SK-N-SH treated with all-trans-retinoic acid at 6 μM for 48 hours (cell line): ENCODE results near the gene ORAI2.

ENCODE experiments used
- ATAC-seq: fragments of 200-7000 bp; cut with Tn5 transposase; 3 replicates; pipeline ENCODE4 v1.9.1; 2020; ENCODE audit warnings: mild to moderate bottlenecking, moderate library complexity
- ARNTL ChIP-seq: fragments of 450-650 bp; formaldehyde crosslinking; IDR thresholded peaks from 2 replicates; pipeline ENCODE4 v1.5.0; 2020; ENCODE audit warnings: low read depth, mild to moderate bottlenecking, moderate library complexity, borderline replicate concordance
- BACH2 ChIP-seq: fragments of 250-450 bp; sonication (Bioruptor Pico); IDR thresholded peaks from 2 replicates; pipeline ENCODE4 v1.9.0; 2021; ENCODE audit warnings: mild to moderate bottlenecking, borderline replicate concordance
- ESRRG ChIP-seq: fragments of 250-450 bp; sonication (Bioruptor Pico); IDR thresholded peaks from 2 replicates; pipeline ENCODE4 v1.6.1; 2021; ENCODE audit warnings: mild to moderate bottlenecking
- GLIS3 ChIP-seq: fragments of 250-450 bp; sonication (Bioruptor Pico); IDR thresholded peaks from 2 replicates; pipeline ENCODE4 v1.5.0; 2020; ENCODE audit warnings: mild to moderate bottlenecking, moderate library complexity
- ISL1 ChIP-seq: fragments of 250-450 bp; sonication (Bioruptor Pico); IDR thresholded peaks from 2 replicates; pipeline ENCODE4 v2.1.2; 2022; ENCODE audit warnings: mild to moderate bottlenecking, moderate library complexity
- OSR1 ChIP-seq: fragments of 250-450 bp; sonication (Bioruptor Pico); IDR thresholded peaks from 2 replicates; pipeline ENCODE4 v1.8.0; 2022; ENCODE audit warnings: moderate library complexity, mild to moderate bottlenecking, inconsistent platforms
- PPARA ChIP-seq: fragments of 250-450 bp; sonication (Bioruptor Pico); IDR thresholded peaks from 2 replicates; pipeline ENCODE4 v1.5.0; 2020; ENCODE audit warnings: mild to moderate bottlenecking, borderline replicate concordance
- RARB ChIP-seq: fragments of 250-450 bp; sonication (Bioruptor Pico); IDR thresholded peaks from 2 replicates; pipeline ENCODE4 v1.8.0; 2021; ENCODE audit warnings: mild to moderate bottlenecking, moderate library complexity
- SNAI2 ChIP-seq: fragments of 250-450 bp; sonication (Bioruptor Pico); IDR thresholded peaks from 2 replicates; pipeline ENCODE4 v1.5.0; 2020; ENCODE audit warnings: mild to moderate bottlenecking, moderate library complexity
- TCF4 ChIP-seq: fragments of 250-450 bp; sonication (Bioruptor Pico); IDR thresholded peaks from 2 replicates; pipeline ENCODE4 v1.8.0; 2021; ENCODE audit warnings: mild to moderate bottlenecking, moderate library complexity, borderline replicate concordance
- TOX ChIP-seq: fragments of 250-450 bp; sonication (Bioruptor Pico); IDR thresholded peaks from 2 replicates; pipeline ENCODE4 v1.8.0; 2021; ENCODE audit warnings: mild to moderate bottlenecking, moderate library complexity, borderline replicate concordance
- ZC3H10 ChIP-seq: fragments of 250-450 bp; sonication (Bioruptor Pico); IDR thresholded peaks from 2 replicates; pipeline ENCODE4 v1.5.1; 2021; ENCODE audit warnings: mild to moderate bottlenecking, moderate library complexity
- ZFP3 ChIP-seq: fragments of 250-450 bp; sonication (Bioruptor Pico); IDR thresholded peaks from 2 replicates; pipeline ENCODE4 v1.5.0; 2020; ENCODE audit warnings: mild to moderate bottlenecking, moderate library complexity
- ZFP30 ChIP-seq: fragments of 450-650 bp; formaldehyde crosslinking; IDR thresholded peaks from 2 replicates; pipeline ENCODE4 v1.5.0; 2022; ENCODE audit warnings: mild to moderate bottlenecking, moderate library complexity
- ZNF565 ChIP-seq: fragments of 450-650 bp; formaldehyde crosslinking; conservative IDR thresholded peaks from 2 replicates; pipeline ENCODE4 v1.5.0; 2020; ENCODE audit warnings: low read depth, mild to moderate bottlenecking, moderate library complexity
- ZNF70 ChIP-seq: fragments of 450-650 bp; formaldehyde crosslinking; IDR thresholded peaks from 2 replicates; pipeline ENCODE4 v1.5.0; 2020; ENCODE audit warnings: mild to moderate bottlenecking, moderate library complexity
- ZNF8 ChIP-seq: fragments of 450-650 bp; formaldehyde crosslinking; IDR thresholded peaks from 2 replicates; pipeline ENCODE4 v1.5.0; 2020; ENCODE audit warnings: mild to moderate bottlenecking, moderate library complexity
- TF ChIP-seq, protein P1 (sequence below): fragments of 250-450 bp; sonication (Bioruptor Pico); IDR thresholded peaks from 2 replicates; pipeline ENCODE4 v1.8.0; 2020; ENCODE audit warnings: mild to moderate bottlenecking, moderate library complexity, borderline replicate concordance
- TF ChIP-seq, protein P2 (sequence below): fragments of 250-450 bp; sonication (Bioruptor Pico); IDR thresholded peaks from 2 replicates; pipeline ENCODE4 v1.5.0; 2020; ENCODE audit warnings: mild to moderate bottlenecking, moderate library complexity
- TF ChIP-seq, protein P3 (sequence below): fragments of 250-450 bp; sonication (Bioruptor Pico); IDR thresholded peaks from 2 replicates; pipeline ENCODE4 v1.5.1; 2020; ENCODE audit warnings: low read depth, mild to moderate bottlenecking, moderate library complexity
- TF ChIP-seq, protein P4 (sequence below): fragments of 250-450 bp; sonication (Bioruptor Pico); IDR thresholded peaks from 2 replicates; pipeline ENCODE4 v1.5.1; 2021; ENCODE audit warnings: mild to moderate bottlenecking, moderate library complexity

ORAI2 gene

DNA sequence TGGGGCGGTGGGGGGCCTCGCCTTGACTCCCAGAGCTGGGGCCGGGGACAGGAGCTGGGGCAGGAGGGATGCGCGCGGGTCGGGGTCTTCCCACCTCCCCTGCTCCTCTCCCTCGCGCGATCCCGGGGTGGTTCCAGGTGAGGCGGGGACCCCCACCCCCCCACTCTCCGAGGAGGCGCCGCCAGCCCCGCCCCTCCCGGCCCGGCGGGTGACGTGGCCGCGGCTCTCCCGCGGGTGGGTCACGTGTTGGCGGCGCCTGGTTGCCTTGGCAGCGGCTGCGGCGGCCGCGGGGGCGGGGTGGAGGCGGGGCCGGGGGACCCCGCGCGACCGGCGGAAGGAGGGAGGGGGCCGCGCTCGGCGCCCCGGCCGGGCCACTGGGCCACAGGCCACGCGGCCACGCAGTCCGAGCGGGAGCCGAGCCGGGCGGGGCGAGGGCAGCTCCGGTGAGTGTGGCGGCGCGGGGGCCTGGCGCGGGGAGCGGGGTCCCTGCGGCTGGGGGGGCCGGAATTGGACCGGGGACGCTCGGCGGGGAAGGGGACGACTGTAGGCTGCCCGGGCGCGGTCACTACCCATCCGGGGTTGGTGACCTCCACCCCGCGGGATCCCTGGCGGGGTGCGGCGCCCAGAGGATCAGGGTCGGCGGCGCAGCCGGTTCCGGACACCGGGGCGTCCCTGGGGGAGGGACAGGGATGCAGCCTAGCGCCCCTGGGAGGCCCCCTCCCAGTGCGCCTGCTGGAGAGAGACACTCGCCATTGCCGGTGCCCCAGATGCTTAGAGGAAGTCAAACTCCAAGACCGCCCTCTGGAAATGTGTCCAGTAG is at the start of gene ORAI2:
Gene ORAI2, plus strand, starts transcription at position 357 of the 820 bp plus-strand sequence. CDS start 5,382 bp downstream, outside the sequence.
- TF ChIP-seq, protein P1, sequence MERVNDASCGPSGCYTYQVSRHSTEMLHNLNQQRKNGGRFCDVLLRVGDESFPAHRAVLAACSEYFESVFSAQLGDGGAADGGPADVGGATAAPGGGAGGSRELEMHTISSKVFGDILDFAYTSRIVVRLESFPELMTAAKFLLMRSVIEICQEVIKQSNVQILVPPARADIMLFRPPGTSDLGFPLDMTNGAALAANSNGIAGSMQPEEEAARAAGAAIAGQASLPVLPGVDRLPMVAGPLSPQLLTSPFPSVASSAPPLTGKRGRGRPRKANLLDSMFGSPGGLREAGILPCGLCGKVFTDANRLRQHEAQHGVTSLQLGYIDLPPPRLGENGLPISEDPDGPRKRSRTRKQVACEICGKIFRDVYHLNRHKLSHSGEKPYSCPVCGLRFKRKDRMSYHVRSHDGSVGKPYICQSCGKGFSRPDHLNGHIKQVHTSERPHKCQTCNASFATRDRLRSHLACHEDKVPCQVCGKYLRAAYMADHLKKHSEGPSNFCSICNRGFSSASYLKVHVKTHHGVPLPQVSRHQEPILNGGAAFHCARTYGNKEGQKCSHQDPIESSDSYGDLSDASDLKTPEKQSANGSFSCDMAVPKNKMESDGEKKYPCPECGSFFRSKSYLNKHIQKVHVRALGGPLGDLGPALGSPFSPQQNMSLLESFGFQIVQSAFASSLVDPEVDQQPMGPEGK (CRISPR knock-in tag) = peak; percentile 61; the same call in 1 of the 2 replicates
- TF ChIP-seq ESRRG (CRISPR knock-in tag) = no peak
- ATAC-seq = peak; percentile 61

DNA sequence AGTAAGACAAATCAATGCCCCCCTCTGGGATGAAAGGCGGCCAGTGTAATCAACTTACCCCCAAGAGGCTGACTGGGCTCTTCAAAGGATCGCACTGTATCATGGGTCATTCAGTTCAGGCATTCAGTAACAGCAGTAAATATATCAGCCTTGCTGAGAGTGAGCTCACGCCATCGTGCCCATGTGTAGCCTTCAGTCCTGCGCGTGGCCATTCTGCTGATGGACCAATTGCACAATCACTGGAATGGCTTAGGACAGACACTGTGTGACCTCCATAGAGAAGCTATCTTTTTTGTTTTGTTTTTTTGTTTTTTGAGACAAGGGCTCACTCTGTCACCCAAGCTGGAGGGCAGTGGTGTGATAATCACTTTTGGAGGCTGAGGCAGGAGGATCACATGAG is 46.3 kb upstream of the ORAI2 start:
- ATAC-seq = no peak
- TF ChIP-seq ZFP30 (CRISPR knock-in tag) (no peak), ISL1 (CRISPR knock-in tag) (no peak), ZC3H10 (no peak), RARB (no peak), ZNF565 (CRISPR knock-in tag) (no peak), ARNTL (CRISPR knock-in tag) (no peak), OSR1 (CRISPR knock-in tag) (no peak), ZNF8 (CRISPR knock-in tag) (no peak), PPARA (CRISPR knock-in tag) (no peak), BACH2 (CRISPR knock-in tag) (no peak)

DNA sequence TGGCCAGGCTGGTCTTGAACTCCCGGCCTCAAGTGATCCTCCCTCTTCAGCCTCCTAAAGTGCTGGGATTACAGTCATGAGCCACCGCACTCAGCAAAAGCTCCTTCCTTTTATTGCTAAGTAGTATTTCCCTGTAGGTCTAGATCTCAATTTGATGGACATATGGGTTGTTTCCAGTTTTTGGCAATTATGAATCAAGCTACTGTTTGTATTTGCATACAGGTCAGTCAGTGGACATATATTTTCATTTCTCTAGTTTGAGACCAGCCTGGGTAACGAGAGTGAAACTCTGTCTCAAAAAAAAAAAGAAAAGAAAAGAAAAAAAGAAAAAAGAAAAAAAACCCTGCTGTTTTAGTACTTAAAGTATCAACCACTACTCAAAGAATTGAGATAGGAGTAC is 43.6 kb upstream of the ORAI2 start:
- no peak for TF ChIP-seq GLIS3 (CRISPR knock-in tag)
- no peak for TF ChIP-seq ZC3H10
- TF ChIP-seq ZNF565 (CRISPR knock-in tag) = no peak
- TF ChIP-seq, protein P2, sequence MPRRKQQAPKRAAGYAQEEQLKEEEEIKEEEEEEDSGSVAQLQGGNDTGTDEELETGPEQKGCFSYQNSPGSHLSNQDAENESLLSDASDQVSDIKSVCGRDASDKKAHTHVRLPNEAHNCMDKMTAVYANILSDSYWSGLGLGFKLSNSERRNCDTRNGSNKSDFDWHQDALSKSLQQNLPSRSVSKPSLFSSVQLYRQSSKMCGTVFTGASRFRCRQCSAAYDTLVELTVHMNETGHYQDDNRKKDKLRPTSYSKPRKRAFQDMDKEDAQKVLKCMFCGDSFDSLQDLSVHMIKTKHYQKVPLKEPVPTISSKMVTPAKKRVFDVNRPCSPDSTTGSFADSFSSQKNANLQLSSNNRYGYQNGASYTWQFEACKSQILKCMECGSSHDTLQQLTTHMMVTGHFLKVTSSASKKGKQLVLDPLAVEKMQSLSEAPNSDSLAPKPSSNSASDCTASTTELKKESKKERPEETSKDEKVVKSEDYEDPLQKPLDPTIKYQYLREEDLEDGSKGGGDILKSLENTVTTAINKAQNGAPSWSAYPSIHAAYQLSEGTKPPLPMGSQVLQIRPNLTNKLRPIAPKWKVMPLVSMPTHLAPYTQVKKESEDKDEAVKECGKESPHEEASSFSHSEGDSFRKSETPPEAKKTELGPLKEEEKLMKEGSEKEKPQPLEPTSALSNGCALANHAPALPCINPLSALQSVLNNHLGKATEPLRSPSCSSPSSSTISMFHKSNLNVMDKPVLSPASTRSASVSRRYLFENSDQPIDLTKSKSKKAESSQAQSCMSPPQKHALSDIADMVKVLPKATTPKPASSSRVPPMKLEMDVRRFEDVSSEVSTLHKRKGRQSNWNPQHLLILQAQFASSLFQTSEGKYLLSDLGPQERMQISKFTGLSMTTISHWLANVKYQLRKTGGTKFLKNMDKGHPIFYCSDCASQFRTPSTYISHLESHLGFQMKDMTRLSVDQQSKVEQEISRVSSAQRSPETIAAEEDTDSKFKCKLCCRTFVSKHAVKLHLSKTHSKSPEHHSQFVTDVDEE (CRISPR knock-in tag) = no peak
- TF ChIP-seq ARNTL (CRISPR knock-in tag) = no peak
- TF ChIP-seq ZNF70 (CRISPR knock-in tag) = no peak
- TF ChIP-seq PPARA (CRISPR knock-in tag) = no peak
- TF ChIP-seq, protein P3, sequence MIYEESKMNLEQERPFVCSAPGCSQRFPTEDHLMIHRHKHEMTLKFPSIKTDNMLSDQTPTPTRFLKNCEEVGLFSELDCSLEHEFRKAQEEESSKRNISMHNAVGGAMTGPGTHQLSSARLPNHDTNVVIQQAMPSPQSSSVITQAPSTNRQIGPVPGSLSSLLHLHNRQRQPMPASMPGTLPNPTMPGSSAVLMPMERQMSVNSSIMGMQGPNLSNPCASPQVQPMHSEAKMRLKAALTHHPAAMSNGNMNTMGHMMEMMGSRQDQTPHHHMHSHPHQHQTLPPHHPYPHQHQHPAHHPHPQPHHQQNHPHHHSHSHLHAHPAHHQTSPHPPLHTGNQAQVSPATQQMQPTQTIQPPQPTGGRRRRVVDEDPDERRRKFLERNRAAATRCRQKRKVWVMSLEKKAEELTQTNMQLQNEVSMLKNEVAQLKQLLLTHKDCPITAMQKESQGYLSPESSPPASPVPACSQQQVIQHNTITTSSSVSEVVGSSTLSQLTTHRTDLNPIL (CRISPR knock-in tag) = no peak
- no peak for TF ChIP-seq ZFP3 (CRISPR knock-in tag)
- TF ChIP-seq, protein P4, sequence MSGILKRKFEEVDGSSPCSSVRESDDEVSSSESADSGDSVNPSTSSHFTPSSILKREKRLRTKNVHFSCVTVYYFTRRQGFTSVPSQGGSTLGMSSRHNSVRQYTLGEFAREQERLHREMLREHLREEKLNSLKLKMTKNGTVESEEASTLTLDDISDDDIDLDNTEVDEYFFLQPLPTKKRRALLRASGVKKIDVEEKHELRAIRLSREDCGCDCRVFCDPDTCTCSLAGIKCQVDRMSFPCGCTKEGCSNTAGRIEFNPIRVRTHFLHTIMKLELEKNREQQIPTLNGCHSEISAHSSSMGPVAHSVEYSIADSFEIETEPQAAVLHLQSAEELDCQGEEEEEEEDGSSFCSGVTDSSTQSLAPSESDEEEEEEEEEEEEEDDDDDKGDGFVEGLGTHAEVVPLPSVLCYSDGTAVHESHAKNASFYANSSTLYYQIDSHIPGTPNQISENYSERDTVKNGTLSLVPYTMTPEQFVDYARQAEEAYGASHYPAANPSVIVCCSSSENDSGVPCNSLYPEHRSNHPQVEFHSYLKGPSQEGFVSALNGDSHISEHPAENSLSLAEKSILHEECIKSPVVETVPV (CRISPR knock-in tag) = no peak
- TF ChIP-seq ISL1 (CRISPR knock-in tag) = no peak
- no peak for TF ChIP-seq BACH2 (CRISPR knock-in tag)
- TF ChIP-seq RARB = no peak
- TF ChIP-seq OSR1 (CRISPR knock-in tag) = no peak
- no peak for TF ChIP-seq ZFP30 (CRISPR knock-in tag)
- no peak for TF ChIP-seq TOX (CRISPR knock-in tag)
- TF ChIP-seq TCF4 (CRISPR knock-in tag) = no peak
- no peak for TF ChIP-seq ZNF8 (CRISPR knock-in tag)
- TF ChIP-seq SNAI2 (CRISPR knock-in tag) = no peak
- TF ChIP-seq, all 23 proteins: peak for 0
- no peak for ATAC-seq
